Spinal cord (tissue), 10 donors: ENCODE measurements around the gene ENG. TPM values are rescaled to one million over a fixed set of nuclear protein-coding genes. Genes with fewer than 3 reads are reported as not detected.
A peak's percentile ranks its signal among the peaks of the same experiment; 100 is the strongest.

Experiments used
- DNase-seq, 6 donors: peaks; one replicate each; pipeline versions ENCODE4 v3.0.0 to v3.0.0-alpha.2; 2013 to 2015; ENCODE audit warnings: low spot score in 6 of 6, low read depth in 4 of 6
- H3K27ac ChIP-seq: one replicate; pipeline ENCODE4 v1.5.1; 2013; ENCODE audit warnings: low read depth, low read length, control low read depth
- H3K27me3 ChIP-seq: one replicate; pipeline ENCODE4 v1.6.1; 2013; ENCODE audit warnings: low read length; ENCODE audit not compliant: control insufficient read depth, insufficient read depth
- H3K36me3 ChIP-seq: one replicate; pipeline ENCODE4 v1.6.1; 2013; ENCODE audit warnings: low read length; ENCODE audit not compliant: control insufficient read depth, insufficient read depth
- H3K4me1 ChIP-seq: one replicate; pipeline ENCODE4 v1.6.1; 2013; ENCODE audit warnings: low read length; ENCODE audit not compliant: control insufficient read depth, insufficient read depth
- H3K4me3 ChIP-seq: one replicate; pipeline ENCODE4 v1.5.1; 2013; ENCODE audit warnings: low read depth, low read length, control low read depth
- H3K9me3 ChIP-seq: one replicate; pipeline ENCODE4 v1.6.1; 2013; ENCODE audit warnings: low read length; ENCODE audit not compliant: control insufficient read depth, insufficient read depth
- WGBS: methylation state at CpG from one replicate; pipeline ENCODE4 v1.1.5; 2013; ENCODE audit warnings: missing lambda C conversion rate; ENCODE audit not compliant: insufficient coverage; 5-methylcytosine and 5-hydroxymethylcytosine counted together
- polyA plus RNA-seq, 2 donors: library from polyadenylated mRNA; unstranded; fragments of 120-200 nt; gene quantifications; one replicate each; pipeline ENCODE4 v1.2.1, GENCODE V29; 2013; ENCODE audit not compliant: insufficient read length in 2 of 2
- total RNA-seq, 2 donors: library from RNA; depleted of rRNA in 1 of 2; stranded (reverse); fragments of 120-200 nt in 1 of 2; fragments of >200 nt in 1 of 2; gene quantifications; one replicate each; pipeline versions ENCODE4 v1.2.3 to v1.2.4, GENCODE V29; 2013 to 2014
- donor health status: healthy.

Gene ENG
- total and polyA plus RNA-seq, 4 donors: 6.3 to 46.9 (median 29.6) TPM

DNA sequence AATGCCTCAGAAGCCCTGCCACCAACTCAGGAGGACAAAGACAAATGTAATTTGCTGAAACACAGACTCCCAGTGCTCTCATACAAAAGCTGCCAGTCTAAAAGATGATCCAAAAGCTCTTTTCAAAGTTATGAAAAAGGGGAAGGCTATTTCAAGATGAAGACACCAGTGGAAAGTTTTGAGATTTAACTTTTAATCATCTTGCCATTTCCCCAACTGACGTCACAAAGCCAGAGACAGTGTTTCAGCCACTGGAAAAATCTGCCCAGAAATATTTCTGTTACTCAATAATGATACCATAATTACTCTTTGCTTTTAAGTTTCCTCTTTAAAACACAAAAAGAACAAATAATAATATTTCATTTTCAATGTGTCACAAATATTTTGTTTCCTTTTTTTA lies 20.9 kb downstream of the ENG start:
- WGBS: no CpG with 5 or more reads among the region's 1 CpG
- no peak overlapping the region for H3K27ac ChIP-seq
- H3K36me3 ChIP-seq: no peaks in the 10 kb centered on the region
- no peaks in the 10 kb centered on the region for H3K9me3 ChIP-seq
- H3K4me3 ChIP-seq: no peak overlapping the region
- H3K27me3 ChIP-seq: peaks cover 3% of the 10 kb centered on the region
- H3K4me1 ChIP-seq: peaks cover 40% of the 10 kb centered on the region
- DNase-seq: no peak

- no peaks in the 10 kb centered on the region for H3K9me3 ChIP-seq
- H3K4me3 ChIP-seq: no peak overlapping the region
- H3K4me1 ChIP-seq: peaks cover 34% of the 10 kb centered on the region
- peaks cover 6% of the 10 kb centered on the region for H3K27me3 ChIP-seq
- 92% methylated on average over 2 of the region's 7 CpGs for WGBS
- DNase-seq: no peak
- H3K27ac ChIP-seq: no peak overlapping the region
- no peaks in the 10 kb centered on the region for H3K36me3 ChIP-seq
These were observed 22.2 kb downstream of the ENG start for GRCh38 chr9:127832248-127832647.

DNA sequence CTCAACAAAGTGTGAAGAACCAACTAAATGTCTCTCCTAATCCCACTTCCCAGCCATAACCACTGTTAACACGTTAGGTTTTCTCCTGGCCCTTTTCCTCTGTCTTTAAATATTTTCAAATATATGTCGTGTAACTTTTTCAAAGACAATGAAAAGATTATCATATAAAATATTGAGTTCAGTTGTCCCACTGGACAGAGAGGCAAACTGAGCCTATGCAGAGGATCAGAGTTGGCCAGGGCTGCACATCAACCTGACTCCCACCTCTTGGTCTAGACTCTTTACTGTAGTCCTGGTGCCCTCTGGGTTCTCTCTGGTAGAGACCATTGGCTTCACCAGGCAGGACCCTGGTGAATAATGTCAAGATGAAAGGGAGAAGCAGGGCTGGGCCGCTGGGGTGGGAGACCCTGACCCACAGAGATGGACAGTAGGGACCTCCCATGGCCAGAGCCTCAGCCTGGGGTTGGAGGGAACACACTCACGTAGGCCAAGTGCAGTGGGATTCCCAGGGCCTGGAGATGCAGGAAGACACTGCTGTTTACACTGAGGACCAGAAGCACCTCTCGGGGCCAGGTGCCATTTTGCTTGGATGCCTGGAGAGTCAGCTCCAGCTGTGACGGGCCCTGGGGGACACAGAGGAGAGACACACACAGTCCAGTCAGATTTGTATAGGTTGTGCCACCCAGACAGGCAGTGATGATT lies 25.1 kb downstream of the ENG start:
- no peaks in the 10 kb centered on the region for H3K9me3 ChIP-seq
- 93% methylated on average over 4 of the region's 6 CpGs for WGBS
- H3K27ac ChIP-seq: no peak overlapping the region
- peaks cover 21% of the 10 kb centered on the region for H3K27me3 ChIP-seq
- H3K4me1 ChIP-seq: peaks cover 32% of the 10 kb centered on the region
- H3K36me3 ChIP-seq: no peaks in the 10 kb centered on the region
- no peak overlapping the region for H3K4me3 ChIP-seq
- DNase-seq: no peak

- Histone ChIP-seq H3K36me3 (no peaks in the 10 kb centered on the region), H3K9me3 (no peaks in the 10 kb centered on the region), H3K27ac (peak overlapping the region; percentile 74), H3K4me1 (peaks cover 32% of the 10 kb centered on the region), H3K4me3 (peak overlapping the region; percentile 16), H3K27me3 (peaks cover 21% of the 10 kb centered on the region)
- peak in 4 of 6 donors; percentile 11 to 78 (median 38) for DNase-seq
- 3% methylated on average over 33 of the region's 34 CpGs for WGBS
These were observed 26.0 kb downstream of the ENG start for GRCh38 chr9:127828262-127829031.

DNA sequence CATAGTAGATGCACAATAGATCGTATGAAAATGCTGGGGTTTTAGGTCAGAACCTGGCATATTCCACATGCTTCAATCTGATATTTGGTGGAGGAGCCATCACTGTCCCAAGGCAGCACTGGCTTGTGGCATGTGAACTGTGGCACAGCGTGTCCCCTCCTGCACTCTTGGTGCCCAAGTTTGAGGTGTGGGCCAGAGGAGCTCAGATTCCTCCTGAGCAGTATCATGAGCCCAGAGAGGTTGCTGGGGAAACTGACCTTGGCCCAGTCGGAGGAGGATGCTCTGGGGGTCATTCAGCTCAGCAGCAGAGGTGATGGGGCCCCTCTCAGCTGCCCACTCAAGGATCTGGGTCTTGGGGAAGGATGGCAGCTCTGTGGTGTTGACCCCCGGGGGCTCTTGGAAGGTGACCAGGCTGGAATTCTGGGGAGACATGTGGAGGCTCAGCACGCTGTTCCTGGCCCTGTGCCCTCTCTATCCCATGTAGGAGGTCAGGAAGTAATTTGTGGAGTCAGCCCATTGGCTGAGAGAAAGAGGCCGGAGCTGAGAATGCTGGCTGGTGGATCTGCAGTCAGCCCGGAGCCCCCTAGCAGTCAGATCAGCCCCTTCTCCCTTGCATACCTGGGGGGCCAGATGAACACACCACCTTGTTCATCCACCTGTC lies 28.1 kb downstream of the ENG start:
- peaks cover 21% of the 10 kb centered on the region for H3K27me3 ChIP-seq
- peaks cover 32% of the 10 kb centered on the region for H3K4me1 ChIP-seq
- 66% methylated on average over 7 of the region's 7 CpGs for WGBS
- no peak for DNase-seq
- no peaks in the 10 kb centered on the region for H3K36me3 ChIP-seq
- no peak overlapping the region for H3K4me3 ChIP-seq
- H3K27ac ChIP-seq: no peak overlapping the region
- H3K9me3 ChIP-seq: no peaks in the 10 kb centered on the region

DNA sequence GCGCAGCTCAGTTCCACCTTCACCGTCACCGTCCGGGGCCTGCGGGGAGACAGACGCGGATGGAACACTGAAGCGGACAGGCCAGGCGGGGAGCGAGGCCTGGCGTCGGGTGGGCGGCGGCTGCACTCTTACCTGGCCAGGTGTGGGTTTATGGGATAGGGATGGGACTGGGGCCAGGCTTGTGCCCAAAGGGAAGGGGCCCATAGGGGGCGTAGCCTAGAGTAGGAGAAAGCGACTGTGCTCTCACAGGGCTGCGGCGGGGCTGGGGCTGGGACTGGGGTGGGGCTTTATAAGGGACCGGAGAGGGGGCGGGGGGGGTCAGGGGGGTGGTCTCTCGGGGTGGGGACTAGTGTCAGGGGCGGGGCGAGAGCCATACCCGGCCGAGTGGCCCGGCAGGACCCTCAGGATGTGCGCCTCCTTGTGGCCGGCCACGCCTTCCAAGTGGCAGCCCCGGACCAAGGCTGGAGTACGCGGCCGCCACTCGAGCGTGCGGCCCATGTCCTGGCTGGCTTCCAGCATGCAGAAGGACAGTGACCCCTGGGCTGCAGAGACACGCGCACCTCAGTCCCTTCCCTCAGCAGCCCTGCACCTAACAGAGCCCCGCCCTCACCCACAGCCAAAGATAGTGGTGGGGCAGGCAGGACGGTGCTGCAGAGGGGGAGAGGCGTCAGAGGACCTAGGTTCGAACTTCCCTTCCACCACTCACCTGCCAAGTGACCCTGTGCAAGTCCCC lies 29.0 kb downstream of the ENG start:
- H3K4me1 ChIP-seq: peaks cover 32% of the 10 kb centered on the region
- no peak overlapping the region for H3K27ac ChIP-seq
- peak in 1 of 6 donors; percentile 12 for DNase-seq
- H3K36me3 ChIP-seq: no peaks in the 10 kb centered on the region
- WGBS: 21% methylated on average over 29 of the region's 42 CpGs
- H3K4me3 ChIP-seq: no peak overlapping the region
- no peaks in the 10 kb centered on the region for H3K9me3 ChIP-seq
- H3K27me3 ChIP-seq: peaks cover 21% of the 10 kb centered on the region

- peaks cover 14% of the 10 kb centered on the region for H3K27me3 ChIP-seq
- no peak overlapping the region for H3K4me3 ChIP-seq
- H3K9me3 ChIP-seq: no peaks in the 10 kb centered on the region
- H3K36me3 ChIP-seq: peaks cover 18% of the 10 kb centered on the region
- 60% methylated on average over 1 of the region's 4 CpGs for WGBS
- H3K27ac ChIP-seq: no peak overlapping the region
- H3K4me1 ChIP-seq: peaks cover 25% of the 10 kb centered on the region
- peak in 1 of 6 donors; percentile 7 for DNase-seq
These were observed 32.4 kb downstream of the ENG start for GRCh38 chr9:127822108-127822507.

- H3K27me3 ChIP-seq: no peaks in the 10 kb centered on the region
- H3K9me3 ChIP-seq: no peaks in the 10 kb centered on the region
- H3K4me3 ChIP-seq: no peak overlapping the region
- peaks cover 22% of the 10 kb centered on the region for H3K4me1 ChIP-seq
- H3K36me3 ChIP-seq: peaks cover 53% of the 10 kb centered on the region
- H3K27ac ChIP-seq: no peak overlapping the region
- no peak for DNase-seq
- 95% methylated on average over 5 of the region's 11 CpGs for WGBS
These were observed 35.9 kb downstream of the ENG start for GRCh38 chr9:127818574-127818973.

- H3K36me3 ChIP-seq: peaks cover 59% of the 10 kb centered on the region
- WGBS: 86% methylated on average over 13 of the region's 17 CpGs
These were observed 36.5 kb downstream of the ENG start for GRCh38 chr9:127817881-127818434.

More at GRCh38 chr9:127817881-127818434, 36.5 kb downstream of the ENG start:
- H3K4me1 ChIP-seq: peaks cover 24% of the 10 kb centered on the region
- no peak overlapping the region for H3K4me3 ChIP-seq
- DNase-seq: no peak
- H3K9me3 ChIP-seq: no peaks in the 10 kb centered on the region
- no peaks in the 10 kb centered on the region for H3K27me3 ChIP-seq
- no peak overlapping the region for H3K27ac ChIP-seq
